HFF-Myc (cell line): ENCODE results near the gene KLF13.

Source experiments
- DNase-seq: peaks from one replicate; pipeline ENCODE4 v3.0.0-alpha.2; 2011; ENCODE audit warnings: low read depth; ENCODE audit errors: extremely low read depth
- H3K4me3 ChIP-seq: replicated peaks from 2 replicates; pipeline ENCODE4 v1.5.1; 2011; ENCODE audit warnings: low read depth, mild to moderate bottlenecking, control low read depth, low read length
- TF ChIP-seq, protein P1 (sequence below): IDR thresholded peaks from 2 replicates; pipeline ENCODE4 v1.5.1; 2012; ENCODE audit warnings: mild to moderate bottlenecking, low read depth, low read length, control low read depth; ENCODE audit errors: missing control alignments

Gene KLF13

DNA sequence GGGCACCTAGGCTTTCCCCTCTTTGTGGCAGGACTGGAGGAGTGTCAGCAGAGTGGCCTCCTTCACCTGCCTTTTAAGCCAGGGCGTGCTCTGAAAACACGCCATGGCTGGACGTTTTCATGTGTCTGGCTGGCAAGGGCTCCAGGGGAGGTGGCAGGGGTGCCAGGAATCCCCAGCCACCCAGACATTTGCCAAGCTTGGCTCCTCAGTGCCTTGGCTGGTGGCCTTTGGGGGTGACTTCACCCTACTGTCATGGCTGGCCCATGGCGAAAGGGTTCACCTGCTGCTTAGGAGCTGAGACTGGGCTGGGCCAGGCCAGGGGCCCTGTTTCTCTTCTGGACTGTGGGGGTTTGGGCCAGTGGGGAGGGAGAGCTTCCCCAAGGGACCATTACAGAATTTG, 17.6 kb downstream of the KLF13 start:
- DNase-seq: no peak
- TF ChIP-seq, protein P1, sequence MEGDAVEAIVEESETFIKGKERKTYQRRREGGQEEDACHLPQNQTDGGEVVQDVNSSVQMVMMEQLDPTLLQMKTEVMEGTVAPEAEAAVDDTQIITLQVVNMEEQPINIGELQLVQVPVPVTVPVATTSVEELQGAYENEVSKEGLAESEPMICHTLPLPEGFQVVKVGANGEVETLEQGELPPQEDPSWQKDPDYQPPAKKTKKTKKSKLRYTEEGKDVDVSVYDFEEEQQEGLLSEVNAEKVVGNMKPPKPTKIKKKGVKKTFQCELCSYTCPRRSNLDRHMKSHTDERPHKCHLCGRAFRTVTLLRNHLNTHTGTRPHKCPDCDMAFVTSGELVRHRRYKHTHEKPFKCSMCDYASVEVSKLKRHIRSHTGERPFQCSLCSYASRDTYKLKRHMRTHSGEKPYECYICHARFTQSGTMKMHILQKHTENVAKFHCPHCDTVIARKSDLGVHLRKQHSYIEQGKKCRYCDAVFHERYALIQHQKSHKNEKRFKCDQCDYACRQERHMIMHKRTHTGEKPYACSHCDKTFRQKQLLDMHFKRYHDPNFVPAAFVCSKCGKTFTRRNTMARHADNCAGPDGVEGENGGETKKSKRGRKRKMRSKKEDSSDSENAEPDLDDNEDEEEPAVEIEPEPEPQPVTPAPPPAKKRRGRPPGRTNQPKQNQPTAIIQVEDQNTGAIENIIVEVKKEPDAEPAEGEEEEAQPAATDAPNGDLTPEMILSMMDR: no peak
- H3K4me3 ChIP-seq: no peak overlapping the region

DNA sequence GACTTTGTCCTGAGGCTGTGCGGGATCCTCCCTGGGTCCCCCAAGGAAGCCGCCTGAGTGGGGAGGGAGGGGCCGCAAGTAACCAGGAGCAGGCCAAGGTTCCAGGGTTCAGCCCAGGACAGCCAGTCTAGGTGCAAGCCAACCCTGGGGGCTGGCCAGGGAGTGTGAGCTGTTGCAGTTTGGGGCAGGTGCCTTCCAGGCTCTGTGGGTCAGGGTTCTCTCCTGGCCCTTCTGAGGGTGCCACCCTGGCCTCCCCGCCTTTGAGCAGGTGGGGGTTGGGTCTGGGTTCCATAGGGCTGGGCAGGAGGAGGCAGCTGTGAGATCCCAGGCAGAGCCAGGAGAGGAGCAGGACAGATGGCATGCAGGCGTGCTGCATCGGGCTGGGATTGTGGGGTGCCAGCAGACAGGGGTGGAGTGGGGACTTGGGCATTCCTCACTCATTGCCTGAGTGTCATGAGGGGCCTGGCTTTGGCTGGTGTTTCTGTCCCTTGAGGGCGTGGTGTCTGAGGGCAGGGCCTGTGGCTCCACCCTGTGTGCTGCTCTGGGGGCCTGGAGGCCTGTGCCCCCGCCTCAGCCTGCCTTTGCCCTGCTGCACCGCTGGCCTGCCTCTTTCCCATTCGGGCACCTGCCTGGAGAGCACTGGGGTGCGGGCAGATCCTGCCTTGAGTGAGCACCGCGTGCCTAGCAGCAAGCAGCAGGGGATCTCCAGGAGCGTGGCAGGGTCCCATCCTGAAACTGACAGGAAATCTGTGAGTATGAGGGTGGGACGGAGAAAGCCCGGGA, 18.4 kb downstream of the KLF13 start:
- no peak for DNase-seq
- TF ChIP-seq, protein P1: no peak

DNA sequence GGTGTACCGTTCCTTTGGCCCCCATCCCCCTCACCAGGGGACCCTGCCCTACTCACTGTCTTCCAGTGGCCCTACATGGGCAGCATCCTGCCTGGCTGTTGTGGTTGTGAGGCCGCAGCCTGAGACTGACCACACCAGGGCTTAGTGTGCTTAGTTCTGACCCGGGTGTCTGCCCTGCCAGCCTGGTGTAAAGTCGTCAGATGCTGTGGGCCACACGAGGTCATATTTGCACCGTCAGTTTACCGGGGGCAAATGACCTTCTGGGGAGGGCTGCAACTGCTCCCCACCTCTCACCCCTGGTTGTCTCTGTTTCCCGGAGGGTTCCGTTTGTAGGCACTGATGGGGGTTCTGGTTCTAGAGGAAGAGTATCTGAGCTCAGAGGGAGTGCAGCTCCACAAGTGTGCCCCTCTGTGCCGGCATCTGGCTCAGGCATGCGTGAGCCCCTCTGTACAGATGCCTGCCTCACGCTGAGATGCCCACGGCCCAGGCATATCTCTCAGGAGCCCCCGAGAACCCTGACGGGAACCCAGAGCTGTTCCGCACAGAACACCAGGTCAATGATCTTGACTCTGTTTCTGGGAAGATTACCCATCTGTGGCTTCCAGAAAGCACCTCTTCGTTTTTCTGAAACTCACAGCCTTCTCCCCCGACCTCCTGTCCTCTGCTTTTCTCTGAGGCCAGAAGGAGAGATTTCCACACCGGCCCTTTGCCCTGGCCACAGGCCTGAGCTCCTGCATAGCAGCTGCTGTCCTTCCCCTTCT, 19.2 kb downstream of the KLF13 start:
- H3K4me3 ChIP-seq: no peak overlapping the region
- no peak for DNase-seq
- TF ChIP-seq, protein P1: no peak

More for the DNA sequence above, 18.4 kb downstream of the KLF13 start:
- H3K4me3 ChIP-seq: no peak overlapping the region

DNA sequence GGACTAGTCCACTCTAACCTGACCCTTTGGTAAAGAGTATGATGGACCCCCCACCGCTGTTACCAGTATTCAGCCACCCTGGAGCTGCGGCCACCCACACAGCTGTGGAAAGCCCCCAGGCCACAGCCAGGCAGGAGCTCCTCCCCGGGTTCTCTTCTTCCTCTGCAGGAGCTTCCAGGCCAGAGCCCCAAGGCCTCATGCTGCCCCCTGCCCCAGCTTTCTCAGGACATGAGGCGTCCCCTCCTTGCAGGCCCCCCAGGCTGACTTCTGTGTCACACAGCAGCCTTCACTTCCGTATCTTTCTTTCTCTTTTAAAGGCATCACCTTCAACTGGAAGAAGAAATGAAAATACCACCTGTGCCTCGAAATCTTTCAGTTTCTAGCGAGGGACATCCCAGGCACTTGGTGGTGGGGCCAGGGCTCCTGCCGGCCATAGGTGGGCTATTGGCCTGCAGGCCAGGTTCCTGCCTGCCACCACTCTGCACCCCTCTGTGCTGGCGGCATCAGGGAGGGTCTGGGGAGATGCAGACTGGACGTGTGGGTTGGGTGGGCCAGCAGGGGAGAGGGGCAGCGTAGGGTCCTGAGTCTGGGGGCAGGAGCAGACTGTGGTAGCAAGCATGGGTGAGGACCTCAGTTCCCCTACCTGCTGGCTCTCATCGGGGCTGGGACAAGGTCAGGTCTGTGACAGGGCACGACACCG, 19.9 kb downstream of the KLF13 start:
- no peak for DNase-seq
- H3K4me3 ChIP-seq: no peak overlapping the region
- TF ChIP-seq, protein P1: no peak

DNA sequence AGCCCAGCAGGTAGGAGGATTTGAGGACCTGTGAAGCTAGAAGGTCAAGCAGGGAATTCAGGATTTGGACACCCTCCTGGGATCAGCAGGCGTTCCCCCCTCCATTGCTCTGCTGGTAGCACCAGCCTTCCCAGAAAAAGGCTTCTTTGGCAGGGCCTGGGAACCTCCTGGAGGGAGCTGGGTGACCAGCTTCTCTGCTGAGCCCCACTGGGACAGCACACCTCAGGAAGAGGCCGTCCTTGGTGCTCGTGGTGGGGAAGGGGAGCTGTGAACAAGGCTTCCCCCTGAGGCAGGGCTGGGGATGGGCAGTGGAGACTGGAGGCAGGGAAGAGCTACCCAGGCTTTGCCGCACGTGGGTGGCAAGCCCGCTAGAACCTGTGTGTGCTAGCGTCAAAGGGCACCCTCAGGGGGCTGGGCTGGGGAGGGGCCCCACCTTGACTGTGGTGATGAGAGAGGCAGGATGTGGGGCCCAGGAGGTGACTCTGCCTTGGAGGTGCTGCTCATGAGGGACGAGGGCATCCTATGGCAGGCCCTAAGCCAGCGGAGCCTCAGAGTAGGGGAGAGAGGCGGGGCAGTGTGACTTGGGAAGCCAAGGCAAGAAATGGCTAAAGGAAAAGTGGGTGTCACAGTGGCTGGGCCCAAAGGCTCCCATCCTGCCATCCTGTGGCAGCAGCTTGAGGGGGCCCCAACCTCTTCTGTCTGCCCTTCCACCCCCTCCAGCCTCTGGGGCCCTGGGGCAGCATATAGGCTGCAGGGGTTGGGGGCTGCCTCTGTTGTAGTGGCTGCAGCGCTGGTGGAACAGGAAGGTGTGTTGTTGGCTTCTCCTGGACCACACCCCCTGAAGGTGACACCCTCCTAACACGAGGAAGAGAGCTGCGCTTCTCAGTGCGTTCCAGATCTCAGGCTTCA, 20.7 kb downstream of the KLF13 start:
- DNase-seq: no peak
- no peak overlapping the region for H3K4me3 ChIP-seq

More for the DNA sequence above, 20.7 kb downstream of the KLF13 start:
- TF ChIP-seq, protein P1: no peak
